Activated B cell treated with CpG ODN at 0.5 μM for 24 hours (primary cell): Measurements from ENCODE around the gene IL36A. TPM values are rescaled to one million over a fixed set of nuclear protein-coding genes. Genes with fewer than 3 reads are reported as not detected.
A peak's percentile ranks its signal among the peaks of the same experiment; 100 is the strongest.

Experiments
- ATAC-seq: fragments of 200-7000 bp; cut with Tn5 transposase; one replicate; pipeline ENCODE4 v1.10.0; 2021; ENCODE audit warnings: low read depth, mild to moderate bottlenecking, moderate library complexity
- CTCF ChIA-PET: fragments of 350-600 bp; sonication (Branson Sonifier 250); formaldehyde crosslinking; loops from one replicate; lab custom pipeline; 2021; ENCODE audit warnings: antibody characterized with exemption; lab: Charles Lee
- POLR2A ChIA-PET: fragments of 350-600 bp; sonication (Branson Sonifier 250); formaldehyde crosslinking; loops from one replicate; lab custom pipeline; 2021; ENCODE audit warnings: antibody characterized with exemption; lab: Charles Lee
- DNase-seq: peaks from one replicate; pipeline ENCODE4 v3.0.0; 2022
- H3K27ac Mint-ChIP-seq: one replicate; pipeline ENCODE4 v1.8.0; 2020; ENCODE audit warnings: mixed read lengths
- H3K27me3 Mint-ChIP-seq: one replicate; pipeline ENCODE4 v1.8.0; 2021; ENCODE audit warnings: mixed read lengths
- H3K36me3 Mint-ChIP-seq: one replicate; pipeline ENCODE4 v1.8.0; 2021; ENCODE audit warnings: low read depth, mixed read lengths
- H3K4me1 Mint-ChIP-seq: one replicate; pipeline ENCODE4 v1.8.0; 2021; ENCODE audit warnings: mixed read lengths
- H3K4me3 Mint-ChIP-seq: one replicate; pipeline ENCODE4 v1.8.0; 2020; ENCODE audit warnings: mild to moderate bottlenecking, mixed read lengths
- H3K9me3 Mint-ChIP-seq: one replicate; pipeline ENCODE4 v1.8.0; 2020; ENCODE audit warnings: mixed read lengths
- intact Hi-C: fragments of 100-400 bp; cut with micrococcal nuclease; formaldehyde crosslinking; loops from one replicate; pipeline ENCODE4 v1.15.1; 2024
- total RNA-seq: library from RNA; stranded (reverse); gene quantifications from 2 replicates; pipeline ENCODE4 v1.2.3, GENCODE V29; 2022
- TF ChIP-seq, protein P1 (sequence below): fragments of 200-600 bp; IDR thresholded peaks from one replicate; pipeline ENCODE4 v1.8.0; 2022; ENCODE audit warnings: antibody characterized with exemption, mild to moderate bottlenecking

Gene IL36A
- total RNA-seq, 1 donor from 2014 or later: not detected

GRCh38 chr2:113015655-113016054, 10.4 kb downstream of the IL36A start:
- no peak for ATAC-seq
- peaks cover 37% of the 10 kb centered on the region for H3K27me3 Mint-ChIP-seq
- no peak for DNase-seq
- CTCF ChIA-PET: no interaction called here
- H3K4me1 Mint-ChIP-seq: no peaks in the 10 kb centered on the region
- peaks cover 6% of the 10 kb centered on the region for H3K9me3 Mint-ChIP-seq
- H3K27ac Mint-ChIP-seq: no peak overlapping the region
- POLR2A ChIA-PET: no interaction called here
- no peaks in the 10 kb centered on the region for H3K36me3 Mint-ChIP-seq
- TF ChIP-seq, protein P1, sequence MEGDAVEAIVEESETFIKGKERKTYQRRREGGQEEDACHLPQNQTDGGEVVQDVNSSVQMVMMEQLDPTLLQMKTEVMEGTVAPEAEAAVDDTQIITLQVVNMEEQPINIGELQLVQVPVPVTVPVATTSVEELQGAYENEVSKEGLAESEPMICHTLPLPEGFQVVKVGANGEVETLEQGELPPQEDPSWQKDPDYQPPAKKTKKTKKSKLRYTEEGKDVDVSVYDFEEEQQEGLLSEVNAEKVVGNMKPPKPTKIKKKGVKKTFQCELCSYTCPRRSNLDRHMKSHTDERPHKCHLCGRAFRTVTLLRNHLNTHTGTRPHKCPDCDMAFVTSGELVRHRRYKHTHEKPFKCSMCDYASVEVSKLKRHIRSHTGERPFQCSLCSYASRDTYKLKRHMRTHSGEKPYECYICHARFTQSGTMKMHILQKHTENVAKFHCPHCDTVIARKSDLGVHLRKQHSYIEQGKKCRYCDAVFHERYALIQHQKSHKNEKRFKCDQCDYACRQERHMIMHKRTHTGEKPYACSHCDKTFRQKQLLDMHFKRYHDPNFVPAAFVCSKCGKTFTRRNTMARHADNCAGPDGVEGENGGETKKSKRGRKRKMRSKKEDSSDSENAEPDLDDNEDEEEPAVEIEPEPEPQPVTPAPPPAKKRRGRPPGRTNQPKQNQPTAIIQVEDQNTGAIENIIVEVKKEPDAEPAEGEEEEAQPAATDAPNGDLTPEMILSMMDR: no peak
- no peak overlapping the region for H3K4me3 Mint-ChIP-seq
- intact Hi-C loops: no loop called here

- peaks cover 6% of the 10 kb centered on the region for H3K9me3 Mint-ChIP-seq
- intact Hi-C loops: no loop called here
- DNase-seq (no peak), ATAC-seq (no peak)
- peaks cover 40% of the 10 kb centered on the region for H3K27me3 Mint-ChIP-seq
- H3K4me3 Mint-ChIP-seq: no peak overlapping the region
- H3K36me3 Mint-ChIP-seq: no peaks in the 10 kb centered on the region
- H3K27ac Mint-ChIP-seq: no peak overlapping the region
- H3K4me1 Mint-ChIP-seq: no peaks in the 10 kb centered on the region
- TF ChIP-seq, protein P1: no peak
- POLR2A ChIA-PET: no interaction called here
- CTCF ChIA-PET: no interaction called here
Measured at GRCh38 chr2:113018509-113018908, 13.2 kb downstream of the IL36A start.

DNA sequence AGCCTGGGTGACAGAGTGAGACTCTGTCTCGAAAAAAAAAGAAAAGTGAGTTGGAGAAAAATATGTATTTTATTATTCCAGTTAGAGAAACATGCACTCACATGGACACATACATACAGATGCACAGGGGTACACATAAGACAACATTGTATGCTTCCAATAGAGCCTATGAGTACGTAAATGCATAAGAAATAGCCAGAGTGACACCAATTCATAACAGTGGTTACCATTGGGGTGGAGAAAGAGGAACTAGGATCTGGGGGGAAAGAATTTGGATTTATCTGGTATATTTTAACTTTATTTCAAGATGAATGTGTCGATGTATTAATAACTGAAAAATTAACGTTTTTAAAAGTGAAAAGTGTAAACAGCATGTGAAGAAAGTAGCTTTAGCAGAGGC, 16.1 kb downstream of the IL36A start:
- Mint-ChIP-seq H3K27me3 (peaks cover 45% of the 10 kb centered on the region), H3K4me3 (no peak overlapping the region), H3K27ac (no peak overlapping the region), H3K9me3 (peaks cover 6% of the 10 kb centered on the region), H3K4me1 (peaks cover 4% of the 10 kb centered on the region), H3K36me3 (no peaks in the 10 kb centered on the region)
- ATAC-seq: no peak
- TF ChIP-seq, protein P1: no peak
- intact Hi-C loops: no loop called here
- DNase-seq: no peak
- POLR2A ChIA-PET: no interaction called here
- CTCF ChIA-PET: no interaction called here

DNA sequence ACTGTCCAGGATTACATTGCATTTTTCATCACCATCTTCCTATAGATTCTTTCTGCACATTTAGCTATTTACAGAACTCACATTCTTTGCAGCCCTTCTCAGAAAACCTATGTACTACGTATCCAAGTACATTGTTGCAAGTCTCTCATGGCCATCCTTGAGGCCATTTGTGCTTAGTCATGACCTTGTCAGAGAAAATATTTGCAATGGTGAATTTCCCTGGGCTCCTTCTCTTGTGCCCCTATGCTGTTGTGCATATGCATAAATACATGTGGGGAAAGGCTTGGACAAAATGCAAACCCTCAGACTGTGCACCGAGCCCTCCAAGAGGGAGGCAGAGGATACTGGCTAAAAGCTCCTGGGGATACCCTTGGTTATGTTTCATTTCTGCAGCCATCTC, 19.5 kb downstream of the IL36A start:
- no peak overlapping the region for H3K4me3 Mint-ChIP-seq
- POLR2A ChIA-PET: no interaction called here
- H3K4me1 Mint-ChIP-seq: peaks cover 4% of the 10 kb centered on the region
- ATAC-seq (no peak), DNase-seq (no peak)
- CTCF ChIA-PET: no interaction called here
- H3K27ac Mint-ChIP-seq: no peak overlapping the region
- intact Hi-C loops: no loop called here
- H3K36me3 Mint-ChIP-seq: no peaks in the 10 kb centered on the region
- peaks cover 37% of the 10 kb centered on the region for H3K27me3 Mint-ChIP-seq
- no peaks in the 10 kb centered on the region for H3K9me3 Mint-ChIP-seq
- TF ChIP-seq, protein P1: no peak

DNA sequence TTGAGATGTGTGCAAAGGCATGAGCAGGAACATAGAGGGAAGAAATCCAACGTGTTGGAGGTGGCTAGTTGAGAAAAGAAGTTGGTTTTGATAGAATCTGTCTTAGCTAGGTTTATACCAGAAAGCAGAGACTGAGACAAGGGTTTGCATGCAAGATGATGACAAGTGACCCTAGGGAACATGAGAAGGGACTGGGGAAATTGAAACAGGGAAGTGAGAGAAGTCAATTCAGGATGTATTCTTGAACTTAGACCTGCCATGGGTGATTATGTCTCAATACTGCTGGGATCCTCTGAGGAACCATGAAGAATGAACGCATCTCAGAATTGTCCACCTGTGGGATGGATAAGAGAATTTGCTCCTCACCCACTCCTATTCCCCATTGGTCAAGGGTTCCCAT, 20.5 kb downstream of the IL36A start:
- Mint-ChIP-seq H3K4me1 (peaks cover 4% of the 10 kb centered on the region), H3K9me3 (no peaks in the 10 kb centered on the region), H3K36me3 (no peaks in the 10 kb centered on the region), H3K27ac (no peak overlapping the region), H3K4me3 (no peak overlapping the region), H3K27me3 (peaks cover 41% of the 10 kb centered on the region)
- ChIA-PET CTCF (no interaction called here), POLR2A (no interaction called here)
- no peak for DNase-seq
- ATAC-seq: peak; percentile 72
- TF ChIP-seq, protein P1: no peak
- intact Hi-C loops: no loop called here
